WTC11 (cell line): ENCODE data around the gene R3HDM1.

Experiments
- CBFB ChIP-seq: sonication (generic); formaldehyde crosslinking; IDR thresholded peaks from 2 replicates; pipeline ENCODE4 v1.8.1; 2022; ENCODE audit warnings: mild to moderate bottlenecking, low read depth, missing genetic modification reagents
- ESRRA ChIP-seq: sonication (generic); formaldehyde crosslinking; IDR thresholded peaks from 2 replicates; pipeline ENCODE4 v1.8.1; 2022; ENCODE audit warnings: mild to moderate bottlenecking, missing genetic modification reagents, borderline replicate concordance
- NR1H2 ChIP-seq: sonication (generic); formaldehyde crosslinking; IDR thresholded peaks from 2 replicates; pipeline ENCODE4 v1.9.0; 2021; ENCODE audit warnings: mild to moderate bottlenecking, moderate library complexity, missing genetic modification reagents
- RORB ChIP-seq: fragments of 250-450 bp; sonication (Bioruptor Pico); IDR thresholded peaks from 2 replicates; pipeline ENCODE4 v1.9.0; 2021; ENCODE audit warnings: mild to moderate bottlenecking
- SP1 ChIP-seq: sonication (generic); formaldehyde crosslinking; conservative IDR thresholded peaks from 2 replicates; pipeline ENCODE4 v1.8.1; 2022; ENCODE audit warnings: missing genetic modification reagents
- TEAD1 ChIP-seq: sonication (generic); formaldehyde crosslinking; IDR thresholded peaks from 2 replicates; pipeline ENCODE4 v1.8.0; 2022; ENCODE audit warnings: mild to moderate bottlenecking, missing genetic modification reagents
- USF2 ChIP-seq: sonication (generic); formaldehyde crosslinking; IDR thresholded peaks from 2 replicates; pipeline ENCODE4 v1.8.1; 2023; ENCODE audit warnings: mild to moderate bottlenecking, missing genetic modification reagents, moderate library complexity
- TF ChIP-seq, protein P1 (sequence below): fragments of 200-600 bp; IDR thresholded peaks from 2 replicates; pipeline ENCODE4 v1.8.0; 2022; ENCODE audit warnings: antibody characterized with exemption

- TF ChIP-seq, protein P1, sequence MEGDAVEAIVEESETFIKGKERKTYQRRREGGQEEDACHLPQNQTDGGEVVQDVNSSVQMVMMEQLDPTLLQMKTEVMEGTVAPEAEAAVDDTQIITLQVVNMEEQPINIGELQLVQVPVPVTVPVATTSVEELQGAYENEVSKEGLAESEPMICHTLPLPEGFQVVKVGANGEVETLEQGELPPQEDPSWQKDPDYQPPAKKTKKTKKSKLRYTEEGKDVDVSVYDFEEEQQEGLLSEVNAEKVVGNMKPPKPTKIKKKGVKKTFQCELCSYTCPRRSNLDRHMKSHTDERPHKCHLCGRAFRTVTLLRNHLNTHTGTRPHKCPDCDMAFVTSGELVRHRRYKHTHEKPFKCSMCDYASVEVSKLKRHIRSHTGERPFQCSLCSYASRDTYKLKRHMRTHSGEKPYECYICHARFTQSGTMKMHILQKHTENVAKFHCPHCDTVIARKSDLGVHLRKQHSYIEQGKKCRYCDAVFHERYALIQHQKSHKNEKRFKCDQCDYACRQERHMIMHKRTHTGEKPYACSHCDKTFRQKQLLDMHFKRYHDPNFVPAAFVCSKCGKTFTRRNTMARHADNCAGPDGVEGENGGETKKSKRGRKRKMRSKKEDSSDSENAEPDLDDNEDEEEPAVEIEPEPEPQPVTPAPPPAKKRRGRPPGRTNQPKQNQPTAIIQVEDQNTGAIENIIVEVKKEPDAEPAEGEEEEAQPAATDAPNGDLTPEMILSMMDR, result no peak
- TF ChIP-seq TEAD1 (CRISPR knock-in tag), result no peak
- no peak for TF ChIP-seq NR1H2
- TF ChIP-seq CBFB (CRISPR knock-in tag), result no peak
- TF ChIP-seq RORB (CRISPR knock-in tag), result no peak
- TF ChIP-seq USF2 (CRISPR knock-in tag), result no peak
- no peak for TF ChIP-seq SP1 (CRISPR knock-in tag)
- no peak for TF ChIP-seq ESRRA (CRISPR knock-in tag)
Measured at GRCh38 chr2:135573620-135574019, 42.3 kb downstream of the R3HDM1 start.
